Measurements from ENCODE around the gene DYRK3. TPM values are rescaled to one million over a fixed set of nuclear protein-coding genes. Genes with fewer than 3 reads are reported as not detected.

The DYRK3 gene
- total and polyA plus RNA-seq, 2 of the 8 experiments (the other 6 are each of a cell fraction or from before 2014, with no cell fraction given): 2.1 to 8.5 TPM

DNA sequence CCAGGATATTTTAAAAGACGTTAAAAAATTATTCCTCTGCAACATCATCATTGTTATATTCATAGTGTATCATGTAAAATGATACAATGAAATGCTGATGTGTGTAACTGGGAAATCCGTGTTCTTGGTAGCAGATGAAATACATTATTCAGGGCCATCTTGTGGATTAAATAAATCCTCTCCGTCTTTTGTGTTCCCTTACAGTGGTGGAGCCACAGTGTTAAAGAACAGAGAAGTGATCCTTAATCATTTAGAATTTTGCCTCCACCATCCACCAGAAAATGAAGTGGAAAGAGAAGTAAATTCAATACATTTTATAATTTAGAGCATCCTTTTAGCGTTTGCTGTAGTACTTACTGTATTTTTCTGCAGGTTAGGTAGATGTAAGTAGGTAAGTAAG lies 1.3 kb downstream of the DYRK3 start:
- Histone ChIP-seq H3K56ac (replicated peaks; ENCODE audit: insufficient read length, low read depth, low read length) (no peak overlapping the region), H4K8ac (ENCODE audit: extremely low read depth, insufficient read depth, low read length) (no peak overlapping the region), H4K20me1 (replicated peaks in 1 of 2; ENCODE audit: control insufficient read depth in 1 of 2, insufficient read depth in 2 of 2, low read length in 2 of 2) (no peaks in the 10 kb centered on the region), H3K27ac (ENCODE audit: low read depth, low read length) (no peak overlapping the region), H2BK12ac (ENCODE audit: low read depth, low read length) (no peak overlapping the region), H3K36me3 (ENCODE audit: control insufficient read depth in 2 of 4, insufficient read depth in 4 of 4, low read length in 3 of 4) (no peaks in the 10 kb centered on the region), H2BK20ac (ENCODE audit: low read length) (no peak overlapping the region), H3K79me2 (ENCODE audit: control insufficient read depth in 1 of 2, insufficient read depth in 2 of 2, low read length in 2 of 2) (no peaks in the 10 kb centered on the region), H3K18ac (ENCODE audit: extremely low read depth, low read length) (no peak overlapping the region), H3K9ac (replicated peaks in 1 of 4; ENCODE audit: extremely low read depth in 1 of 4, low read depth in 3 of 4, low read length in 3 of 4) (no peak overlapping the region), H2BK5ac (ENCODE audit: low read depth, low read length) (no peak overlapping the region), H2AK5ac (ENCODE audit: low read depth, low read length) (no peak overlapping the region), H3K27me3 (replicated peaks in 1 of 4; ENCODE audit: control insufficient read depth in 3 of 4, extremely low read depth in 1 of 4, insufficient read depth in 3 of 4, low read length in 3 of 4) (peaks cover 0 to 4% (median 0%) of the 10 kb centered on the region in 4 experiments; a peak in 2 of 7 replicates), H2AFZ (ENCODE audit: low read length) (no peak overlapping the region), H3K14ac (ENCODE audit: insufficient read length) (no peak overlapping the region), H3K4me1 (replicated peaks in 1 of 4; ENCODE audit: control insufficient read depth in 3 of 4, insufficient read depth in 4 of 4, low read length in 3 of 4) (peaks cover 0 to 10% (median 4%) of the 10 kb centered on the region in 4 experiments; a peak in 4 of 7 replicates), H3K4me2 (ENCODE audit: insufficient read depth in 1 of 2, low read depth in 2 of 2, low read length in 2 of 2) (peak overlapping the region in 1 of 2 experiments; percentile 70; a peak in 1 of 4 replicates), H4K91ac (replicated peaks; ENCODE audit: insufficient read length, low read length) (no peak overlapping the region), H2BK120ac (replicated peaks; ENCODE audit: low read depth, low read length) (no peak overlapping the region), H3K23ac (ENCODE audit: insufficient read length) (no peak overlapping the region), H3K79me1 (ENCODE audit: low read depth, low read length) (no peaks in the 10 kb centered on the region), H3K4me3 (ENCODE audit: extremely low read depth in 1 of 4, insufficient read depth in 2 of 4, low read depth in 3 of 4, low read length in 4 of 4) (peak overlapping the region in 1 of 4 experiments; percentile 88; a peak in 2 of 8 replicates), H3K9me3 (ENCODE audit: insufficient read depth in 2 of 2, low read depth in 1 of 2, low read length in 1 of 2) (no peaks in the 10 kb centered on the region), H3K23me2 (ENCODE audit: low read depth, low read length) (peaks cover 8% of the 10 kb centered on the region; the same call in 1 of the 2 replicates), H4K5ac (ENCODE audit: insufficient read length, low read depth, low read length) (no peak overlapping the region), H2BK15ac (ENCODE audit: low read length) (no peak overlapping the region), H3K4ac (replicated peaks; ENCODE audit: insufficient read length, low read depth, low read length) (no peak overlapping the region)
- WGBS, 2 experiments (ENCODE audit: extremely low coverage in 1 of 2, insufficient coverage in 1 of 2, insufficient read length in 1 of 2, insufficient replicate concordance in 2 of 2, low coverage in 1 of 2, low lambda C conversion rate in 2 of 2, missing lambda C conversion rate in 1 of 2): 58% methylated on average over 4 of the region's 4 CpGs; no CpG with 5 or more reads in 1 of the 2 experiments
- no peak for FAIRE-seq
- POLR2A ChIA-PET (ENCODE audit: partially characterized antibody): interaction anchor here (1.4 kb wide), 1 partner anchor 272 kb away, joined by 3 read pairs; no protein-coding TSS in a partner anchor
- TF ChIP-seq SIX5 (IDR thresholded peaks at IDR 0.05; ENCODE audit: low read depth, low read length) (no peak), CTBP2 (IDR thresholded peaks at IDR 0.05; ENCODE audit: borderline replicate concordance, insufficient read depth, insufficient read length, low read length) (no peak), ASH2L (IDR thresholded peaks at IDR 0.05; ENCODE audit: low read length) (no peak), CBX5 (IDR thresholded peaks at IDR 0.05; ENCODE audit: low read depth, low read length) (no peak), CEBPB (IDR thresholded peaks at IDR 0.05; ENCODE audit: low read depth, low read length) (no peak), CHD1 (IDR thresholded peaks at IDR 0.05; ENCODE audit: low read depth, low read length) (no peak), KDM4A (IDR thresholded peaks at IDR 0.05; ENCODE audit: low read depth, low read length, severe bottlenecking) (no peak), POU5F1 (IDR thresholded peaks at IDR 0.05; ENCODE audit: low read depth, low read length) (no peak)
- DNase-seq (ENCODE audit: low read depth in 1 of 2, low spot score in 2 of 2): no peak
- CTCF ChIA-PET (ENCODE audit: partially characterized antibody): interaction anchor here (4.6 to 19.2 kb wide), 2 partner anchors 16 to 28 kb away, joined by 28 to 666 read pairs; no protein-coding TSS in a partner anchor

Data from H1 (cell line).